GM21528 (cell line): ENCODE measurements around the gene ANKRD55.
A peak's percentile ranks its signal among the peaks of the same experiment; 100 is the strongest.
"Not testable (repeated sequence)": the region's sequence is repeated elsewhere in the genome, so short reads cannot be mapped to it uniquely, and the experiment has no call there.

ENCODE experiments used
- ATAC-seq: cut with Tn5 transposase; IDR thresholded peaks from one replicate; pipeline ENCODE4 v1.9.1; 2021; ENCODE audit warnings: mild to moderate bottlenecking, moderate library complexity; ENCODE audit not compliant: unreplicated experiment, low FRiP score

The ANKRD55 gene

DNA sequence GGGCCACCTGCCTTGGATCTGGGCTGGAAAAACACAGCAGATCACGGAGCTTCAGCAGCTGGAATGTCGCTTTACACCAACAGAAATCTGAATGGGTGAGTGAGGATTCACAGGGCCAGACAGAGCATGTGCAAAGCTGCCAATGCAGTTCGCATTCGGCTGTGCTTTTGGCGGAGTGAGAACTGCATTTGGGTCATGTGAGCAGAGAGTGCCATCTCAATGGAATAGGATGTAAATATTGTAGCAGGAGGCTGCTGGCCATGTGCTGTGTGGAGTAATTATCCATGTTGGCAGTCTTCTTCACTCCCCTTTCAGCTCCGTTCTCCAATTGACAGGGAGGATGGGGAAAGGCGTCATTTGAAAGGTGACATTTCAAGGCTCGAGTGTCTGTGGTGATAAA lies at the start of gene ANKRD55:
TSS of gene ANKRD55 (minus strand) at position 101 of the 400 bp plus-strand sequence. CDS start 417 bp downstream, outside the sequence.
- ATAC-seq, result no peak

DNA sequence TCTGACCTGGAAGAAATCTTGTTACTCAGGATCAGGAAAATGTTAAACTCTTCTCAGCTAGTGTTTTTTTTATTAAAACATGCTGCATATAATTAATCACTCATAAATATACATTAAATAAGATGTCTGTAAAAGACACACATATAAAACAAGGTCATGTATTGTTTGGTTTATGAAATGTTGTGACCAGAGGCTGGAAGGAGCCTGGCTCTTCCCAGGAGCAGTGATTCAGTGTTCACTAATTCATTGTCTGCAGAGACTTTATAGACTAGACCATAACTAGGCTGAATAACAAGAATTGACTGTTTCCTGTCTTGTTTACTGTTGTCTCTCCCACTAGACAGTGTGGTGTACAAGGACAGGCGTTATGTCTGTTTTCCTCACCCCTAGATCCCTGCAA lies 49.1 kb upstream of the ANKRD55 start:
- no peak for ATAC-seq

DNA sequence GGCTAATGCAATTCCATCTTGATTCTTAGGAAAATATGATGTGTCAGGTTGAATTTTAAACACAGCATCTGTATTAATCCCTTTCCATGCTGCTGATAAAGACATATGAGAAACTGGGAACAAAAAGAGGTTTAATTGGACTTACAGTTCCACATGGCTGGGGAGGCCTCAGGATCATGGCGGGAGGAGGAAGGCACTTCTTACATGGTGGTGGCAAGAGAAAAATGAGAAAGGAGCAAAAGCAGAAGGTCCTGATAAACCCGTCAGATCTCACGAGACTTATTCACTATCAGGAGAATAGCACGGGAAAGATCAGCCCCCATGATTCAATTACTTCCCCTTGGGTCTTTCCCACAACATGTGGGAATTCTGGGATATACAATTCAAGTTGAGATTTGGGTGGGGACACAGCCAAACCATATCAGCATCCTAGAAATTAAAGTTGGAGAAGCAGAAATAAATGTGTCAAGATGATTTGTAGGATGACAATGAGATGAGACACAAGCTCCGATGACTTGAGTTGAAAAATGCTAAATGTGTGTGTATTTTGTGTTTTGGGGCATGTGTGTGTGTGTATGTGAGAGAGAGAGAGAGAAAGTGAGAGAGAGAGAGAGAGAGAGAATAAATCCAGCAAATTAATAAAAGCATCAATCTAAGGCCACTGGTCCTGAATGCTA lies 48.5 kb upstream of the ANKRD55 start:
- no peak for ATAC-seq

DNA sequence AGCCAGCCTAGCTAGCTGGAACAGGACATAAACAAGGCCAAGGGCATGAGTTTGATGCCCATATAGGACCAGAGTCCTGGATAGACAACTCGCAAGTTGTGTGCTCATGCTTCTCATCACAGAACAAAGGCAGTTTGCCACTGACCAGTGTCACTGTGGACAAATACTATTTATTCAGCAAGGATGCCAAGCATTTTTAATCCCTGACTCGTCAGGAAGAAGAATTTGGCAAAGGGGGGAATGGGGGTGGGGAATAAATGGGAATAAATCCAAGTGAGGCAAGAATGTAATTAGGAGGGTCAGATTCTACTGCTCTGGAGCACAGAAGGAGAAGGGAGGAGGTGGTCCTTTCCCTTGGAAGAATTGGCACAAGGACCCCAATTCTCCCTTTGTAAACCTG lies 46.8 kb upstream of the ANKRD55 start:
- no peak for ATAC-seq

DNA sequence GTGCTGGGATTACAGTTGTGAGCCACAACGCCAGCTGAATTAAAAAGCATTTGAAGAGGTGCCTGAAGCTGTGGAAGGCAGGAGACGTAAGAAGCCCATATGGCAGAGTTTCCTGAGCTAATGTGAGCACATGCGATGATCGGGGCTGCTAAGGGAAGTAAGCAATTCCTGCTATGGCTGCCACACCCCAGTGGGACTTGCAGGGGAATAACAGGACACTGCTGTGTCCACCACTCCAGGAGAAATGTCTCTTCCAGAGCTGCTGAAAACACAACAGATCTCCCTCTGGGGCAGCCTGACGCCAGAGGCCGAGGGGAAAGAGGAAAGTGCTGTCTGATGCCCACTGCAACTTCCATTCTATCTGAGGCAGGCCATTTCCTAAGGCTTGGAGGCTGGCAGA lies 46.2 kb upstream of the ANKRD55 start:
- no peak for ATAC-seq

DNA sequence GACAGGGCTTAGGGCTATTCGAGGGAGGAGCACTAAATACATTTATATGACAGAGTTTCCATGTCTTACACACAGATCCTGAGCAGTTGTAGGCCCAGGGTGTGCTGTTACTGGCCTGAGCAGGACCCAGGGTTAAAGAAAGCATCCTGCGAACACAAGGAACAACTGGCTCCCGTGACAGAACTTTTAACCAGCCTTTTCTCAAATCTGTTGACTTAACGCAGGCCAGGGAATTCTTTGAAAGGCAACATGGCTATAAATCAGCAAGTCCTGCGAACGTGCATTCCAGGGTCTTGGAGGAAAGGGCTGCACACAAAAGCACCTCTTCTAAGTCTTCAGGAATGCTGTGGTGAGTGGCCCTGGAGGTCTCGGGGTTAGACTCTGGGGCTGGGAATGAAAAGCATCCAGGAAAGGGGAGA lies 45.2 kb upstream of the ANKRD55 start:
- no peak for ATAC-seq

DNA sequence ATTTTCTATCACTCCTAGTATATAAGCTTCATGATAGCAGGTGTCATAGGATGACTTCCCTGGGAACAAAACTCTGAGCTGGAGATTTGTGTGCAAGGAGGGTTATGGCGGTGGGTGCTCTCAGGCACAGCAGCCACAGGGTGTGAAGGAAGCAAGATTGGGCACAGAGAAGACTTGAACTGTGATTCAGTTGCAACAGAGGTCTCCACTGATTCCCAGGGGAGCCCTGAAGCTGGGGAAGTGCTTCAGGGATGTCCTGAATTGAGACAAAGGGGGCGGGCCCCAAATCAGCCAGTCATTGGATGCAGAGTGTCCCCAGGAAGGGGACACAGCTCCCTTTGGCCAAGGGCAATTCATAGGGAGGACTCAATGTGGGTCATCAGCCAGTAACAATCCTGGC lies 44.4 kb upstream of the ANKRD55 start:
- ATAC-seq, result no peak

DNA sequence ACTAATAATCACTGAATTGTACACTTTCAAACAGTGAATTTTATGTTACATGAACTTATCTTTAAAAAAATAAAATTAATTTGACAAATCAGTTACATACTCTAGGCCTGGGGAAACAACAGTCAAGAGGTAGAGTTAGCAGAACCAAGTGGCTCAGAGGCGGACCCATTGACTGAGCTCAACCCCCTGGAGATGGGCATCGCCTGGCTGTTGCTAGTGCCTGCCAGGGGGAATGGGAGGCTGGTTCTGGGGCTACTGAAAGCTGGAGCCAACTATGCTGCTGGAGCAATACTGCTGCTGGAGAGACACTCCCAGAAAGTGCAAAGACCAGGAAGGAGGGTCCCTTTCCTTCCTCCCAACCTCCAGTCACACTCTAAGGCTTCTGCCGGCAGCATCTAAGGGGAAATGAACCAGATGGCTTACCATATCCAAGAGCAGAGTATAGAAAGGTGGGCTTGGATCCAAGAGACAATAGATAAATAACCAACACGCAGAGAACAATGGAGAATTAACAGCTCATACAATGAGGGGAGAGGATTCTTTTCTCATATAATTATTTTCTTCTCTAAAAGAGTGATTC lies 40.3 kb upstream of the ANKRD55 start:
- no peak for ATAC-seq

DNA sequence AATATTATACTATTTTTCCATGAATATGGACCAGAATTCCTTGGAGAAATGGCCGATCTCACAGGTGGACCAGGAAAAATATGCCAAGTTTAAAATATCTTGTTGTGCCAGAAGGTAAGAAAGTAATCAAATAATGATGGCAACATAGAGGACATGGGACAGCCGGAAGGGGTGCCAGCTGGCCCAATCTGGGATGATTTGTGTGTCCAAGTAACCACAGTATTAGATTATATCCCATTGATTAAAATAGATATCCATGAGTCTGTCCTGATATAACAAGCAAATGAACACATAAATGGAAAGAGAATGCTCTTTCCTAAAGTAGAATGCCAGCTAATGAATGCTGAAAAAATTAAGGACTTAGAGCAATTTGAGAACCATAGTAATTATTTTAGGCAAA lies 39.6 kb upstream of the ANKRD55 start:
- ATAC-seq, result no peak

DNA sequence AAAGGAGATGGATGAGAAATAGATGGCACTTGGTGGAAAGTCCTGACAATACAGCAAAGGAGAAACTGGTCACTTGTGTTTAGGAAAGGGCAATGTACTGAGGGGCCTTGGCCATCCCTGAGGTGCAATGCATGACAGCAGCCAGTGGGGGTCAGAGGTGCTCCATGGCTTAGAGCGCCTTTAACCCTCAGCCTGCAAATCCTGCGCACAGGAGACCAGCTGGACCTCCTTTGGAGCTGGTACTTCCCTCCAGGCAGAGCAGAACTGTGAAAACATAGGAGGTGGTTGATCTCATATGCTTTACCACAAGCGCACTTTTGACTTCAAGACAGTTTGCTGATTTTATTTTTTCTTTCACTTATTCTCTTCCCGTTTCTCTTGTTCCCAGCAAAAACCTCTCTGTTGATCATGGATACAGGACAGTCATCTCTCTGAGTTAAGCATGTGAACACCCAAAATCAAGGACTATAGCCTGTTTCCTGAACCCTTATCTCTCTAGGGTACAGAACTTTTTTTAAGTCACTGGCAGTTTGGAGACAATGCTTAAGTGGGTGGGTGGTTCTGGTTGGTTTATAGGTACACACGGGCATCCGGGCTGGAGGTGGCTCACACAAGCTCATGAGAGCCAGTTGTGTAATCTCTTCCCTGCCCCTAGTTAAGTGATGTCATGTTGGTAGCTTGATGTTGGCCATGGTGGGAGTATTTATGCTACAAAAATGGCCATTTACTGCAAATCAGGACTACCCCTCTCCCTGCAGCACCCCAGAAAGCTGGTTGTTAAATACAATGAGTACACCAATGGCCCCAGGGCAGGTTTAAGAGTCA lies 37.6 kb upstream of the ANKRD55 start:
- ATAC-seq, result peak; percentile 89

DNA sequence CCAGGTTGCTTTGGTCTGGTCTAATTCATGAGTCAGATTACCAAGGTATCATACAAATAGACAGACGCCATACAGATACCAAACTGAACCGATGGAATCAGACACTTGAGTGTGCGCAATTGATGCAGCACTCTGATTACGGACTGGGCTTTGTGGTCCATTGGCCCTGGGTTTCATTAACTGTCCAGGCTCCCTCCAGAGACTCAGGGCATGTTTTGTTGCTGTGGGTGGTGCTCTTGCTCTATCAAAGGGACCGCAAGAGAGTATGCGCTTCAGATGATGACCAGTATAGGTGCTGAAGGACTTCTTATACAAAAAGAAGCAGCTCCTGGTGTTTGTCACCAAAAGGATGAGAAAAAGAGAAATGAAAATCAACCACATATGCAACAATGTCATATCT lies 36.9 kb upstream of the ANKRD55 start:
- no peak for ATAC-seq

DNA sequence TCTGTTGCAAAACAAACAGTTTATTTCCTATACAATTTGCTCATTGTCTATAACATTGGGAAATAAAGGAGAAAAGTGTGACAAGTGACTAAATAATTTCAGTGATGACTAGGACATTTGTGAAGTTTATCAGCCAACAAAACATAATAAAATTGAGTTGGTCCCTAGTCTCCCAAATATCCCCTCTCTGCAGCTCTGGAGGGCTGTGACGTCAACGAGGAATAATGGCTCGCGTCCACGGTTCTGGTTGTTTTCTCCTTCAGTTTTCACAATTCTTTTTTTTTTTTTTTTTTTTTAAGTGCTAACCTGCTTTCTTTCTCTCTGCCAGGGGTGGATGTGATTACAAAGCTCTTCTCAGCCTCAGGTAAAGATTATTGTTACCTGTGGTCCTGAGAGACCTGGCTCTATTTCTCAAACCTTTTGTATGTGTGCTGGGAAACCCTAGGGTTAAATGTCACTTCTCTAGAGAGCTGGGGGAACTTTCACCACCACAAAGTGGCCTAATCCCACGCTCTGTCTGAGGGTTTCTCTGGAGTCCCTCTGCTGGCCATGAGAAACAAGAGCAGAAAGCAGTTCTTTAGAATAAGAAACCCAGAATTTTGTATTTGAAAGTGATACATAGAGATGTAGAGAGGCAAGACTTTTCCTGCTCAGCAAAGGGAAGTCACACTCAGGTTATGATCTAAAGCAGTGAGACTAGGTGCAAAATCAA lies 36.2 kb upstream of the ANKRD55 start:
- no peak for ATAC-seq

DNA sequence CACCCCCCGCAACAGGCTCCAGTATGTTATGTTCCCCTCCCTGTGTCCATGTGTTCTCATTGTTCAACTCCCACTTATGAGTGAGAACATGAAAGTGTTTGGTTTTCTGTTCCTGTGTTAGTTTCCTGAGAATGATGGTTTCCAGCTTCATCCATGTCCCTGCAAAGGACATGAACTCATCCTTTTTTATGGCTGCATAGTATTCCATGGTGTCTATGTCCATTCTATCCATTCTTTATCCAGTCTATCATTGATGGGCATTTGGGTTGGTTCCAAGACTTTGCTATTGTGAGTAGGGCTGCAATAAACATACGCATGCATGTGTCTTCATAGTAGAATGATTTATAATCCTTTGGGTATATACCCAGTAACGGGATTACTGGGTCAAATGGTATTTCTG lies 35.6 kb upstream of the ANKRD55 start:
- not testable (repeated sequence) for ATAC-seq

DNA sequence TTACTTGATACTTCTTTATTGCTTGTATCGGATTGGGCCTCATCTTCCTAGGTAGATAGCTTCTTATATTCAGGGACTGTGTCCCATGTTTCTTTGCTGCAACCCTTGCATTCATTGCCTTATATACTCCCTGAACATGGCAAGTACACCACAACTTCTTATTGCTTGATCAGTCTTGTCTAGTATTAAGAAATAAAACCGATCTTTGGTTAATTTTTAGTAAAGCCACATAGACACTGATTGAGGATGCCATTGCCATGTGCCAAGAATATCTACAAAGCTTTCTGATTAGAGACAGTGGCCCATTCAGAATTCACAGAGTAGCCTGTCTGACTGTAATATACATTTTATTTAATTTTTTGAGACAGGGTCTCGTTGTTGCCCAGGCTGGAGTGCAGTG lies 34.7 kb upstream of the ANKRD55 start:
- no peak for ATAC-seq

DNA sequence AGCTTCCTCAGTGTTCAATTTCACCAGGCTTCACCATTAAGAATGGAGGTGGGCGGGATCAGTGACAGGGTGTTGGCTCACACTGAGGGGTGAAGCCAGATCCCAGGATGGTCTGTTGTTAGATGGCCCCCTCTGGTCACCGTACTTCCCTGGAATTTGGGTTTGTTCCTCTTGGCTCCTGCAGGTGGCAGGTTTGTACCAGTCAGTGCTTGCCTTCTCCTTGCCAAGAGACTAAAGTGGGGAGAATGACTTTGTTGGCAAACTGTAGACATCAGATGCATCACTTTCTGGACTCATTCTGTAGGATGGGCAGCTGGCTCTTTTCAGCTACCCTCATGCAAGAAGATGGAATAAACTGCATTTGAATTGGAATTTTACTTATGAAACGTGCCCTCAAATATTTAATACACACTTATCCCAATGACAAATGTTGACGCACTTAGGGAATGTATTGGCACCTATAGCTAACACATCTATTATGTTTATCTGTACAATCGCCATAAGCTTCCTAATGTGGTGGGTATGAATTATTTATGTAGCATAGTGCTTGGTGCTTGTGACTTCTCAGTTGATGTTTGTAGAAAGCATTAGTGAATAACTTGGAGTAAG lies 31.4 kb upstream of the ANKRD55 start:
- ATAC-seq, result no peak

DNA sequence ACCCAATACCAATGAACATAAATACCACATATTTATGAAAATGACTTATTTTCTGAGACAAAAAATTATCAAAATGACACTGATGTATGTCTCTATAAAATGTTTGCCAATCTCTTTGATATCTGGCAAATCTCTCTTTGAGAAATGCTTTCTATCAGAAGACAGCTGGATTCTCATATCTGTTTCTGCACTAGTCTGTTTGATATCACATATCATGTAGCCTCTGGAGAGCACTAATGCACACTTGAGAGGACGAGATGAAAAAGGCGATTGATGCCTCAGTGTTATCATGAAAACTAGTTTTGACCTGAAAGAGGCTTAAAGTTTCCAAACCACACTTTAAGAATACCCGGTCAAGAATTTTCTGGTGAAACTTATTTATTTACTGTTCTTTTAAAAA lies 29.1 kb upstream of the ANKRD55 start:
- no peak for ATAC-seq

DNA sequence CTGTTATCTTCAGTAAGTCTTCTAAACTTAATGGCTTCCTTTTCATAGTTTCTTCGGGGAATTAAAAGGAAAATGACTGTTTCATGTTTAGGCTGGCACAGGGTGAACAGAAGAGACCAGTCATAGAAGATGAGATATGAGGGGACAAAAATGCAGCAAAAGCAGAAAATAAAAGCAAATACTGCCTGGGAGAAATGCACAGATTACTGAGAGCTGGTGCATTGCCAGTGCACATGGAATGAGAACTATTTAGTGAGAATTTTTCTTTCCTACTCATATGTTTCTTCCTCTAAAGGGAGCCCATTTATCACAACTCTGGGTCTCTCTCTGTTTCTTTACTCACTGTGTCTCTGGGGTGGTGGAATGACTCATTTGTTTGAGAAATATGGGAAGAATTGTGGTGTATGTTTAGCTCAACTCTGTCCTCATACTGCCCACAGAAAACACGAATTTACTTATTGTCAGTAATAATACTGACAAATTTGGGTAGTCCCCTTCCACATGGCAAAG lies 25.9 kb upstream of the ANKRD55 start:
- ATAC-seq, result no peak

DNA sequence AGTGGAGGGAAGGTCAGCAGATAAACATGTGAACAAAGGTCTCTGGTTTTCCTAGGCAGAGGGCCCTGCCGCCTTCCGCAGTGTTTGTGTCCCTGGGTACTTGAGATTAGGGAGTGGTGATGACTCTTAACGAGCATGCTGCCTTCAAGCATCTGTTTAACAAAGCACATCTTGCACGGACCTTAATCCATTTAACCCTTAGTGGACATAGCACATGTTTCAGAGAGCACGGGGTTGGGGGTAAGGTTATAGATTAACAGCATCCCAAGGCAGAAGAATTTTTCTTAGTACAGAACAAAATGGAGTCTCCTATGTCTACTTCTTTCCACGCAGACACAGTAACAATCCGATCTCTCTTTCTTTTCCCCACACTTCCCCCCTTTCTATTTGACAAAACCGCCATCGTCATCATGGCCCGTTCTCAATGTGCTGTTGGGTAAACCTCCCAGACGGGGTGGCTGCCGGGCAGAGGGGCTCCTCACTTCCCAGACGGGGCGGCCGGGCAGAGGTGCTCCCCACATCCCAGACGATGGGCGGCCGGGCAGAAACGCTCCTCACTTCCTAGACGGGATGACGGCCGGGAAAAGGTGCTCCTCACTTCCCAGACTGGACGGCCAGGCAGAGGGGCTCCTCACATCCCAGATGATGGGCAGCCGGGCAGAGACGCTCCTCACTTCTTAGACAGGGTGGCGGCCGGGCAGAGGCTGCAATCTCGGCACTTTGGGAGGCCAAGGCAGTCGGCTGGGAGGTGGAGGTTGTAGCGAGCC lies 24.8 kb upstream of the ANKRD55 start:
- ATAC-seq, result not testable (repeated sequence)

DNA sequence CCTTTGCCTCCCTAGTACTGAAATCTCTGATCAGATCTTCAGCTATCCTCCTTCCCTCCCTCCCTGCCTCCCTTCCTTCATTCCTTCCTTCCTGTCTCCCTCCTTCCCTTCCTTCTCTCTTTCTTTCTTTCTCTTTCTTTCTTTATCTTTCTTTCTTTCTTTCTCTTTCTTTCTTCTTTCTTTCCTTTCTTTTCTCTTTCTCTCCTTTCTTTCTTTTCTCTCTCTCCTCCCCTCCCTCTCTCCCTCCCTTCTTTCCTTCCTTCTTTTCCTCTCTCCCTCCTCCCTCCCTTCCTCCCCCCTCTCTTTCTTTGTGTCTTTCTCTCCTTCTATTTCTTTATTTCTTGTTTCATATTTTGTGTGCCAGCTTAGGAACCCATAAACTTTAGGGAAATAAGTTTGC lies 23.9 kb upstream of the ANKRD55 start:
- no peak for ATAC-seq

DNA sequence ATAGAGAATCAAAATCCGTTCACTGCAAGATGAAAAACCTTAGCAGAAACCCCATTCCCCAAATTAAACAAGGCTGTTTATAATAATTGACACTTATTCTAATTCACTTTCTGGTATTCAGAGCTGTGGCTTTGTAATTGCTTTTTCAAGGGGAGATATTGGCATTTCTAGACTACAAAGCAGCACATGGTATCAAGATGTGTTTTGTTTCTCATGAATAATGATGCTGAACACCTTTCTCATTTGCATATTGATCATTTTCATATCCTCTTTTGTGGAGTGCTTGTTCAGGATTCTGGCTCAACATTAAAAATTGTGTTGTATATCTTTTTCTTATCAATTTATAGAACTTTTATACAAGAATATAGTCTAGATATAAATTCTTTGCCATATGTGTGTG lies 22.4 kb upstream of the ANKRD55 start:
- ATAC-seq, result no peak
